Fibroblast of lung (primary cell): ENCODE measurements around the gene TERT.

ENCODE experiments used
- CTCF ChIP-seq, 2 donors: IDR thresholded peaks in 1 of 2; conservative IDR thresholded peaks in 1 of 2; 1 replicate in 1 of 2; 2 replicates in 1 of 2; pipeline ENCODE4 v1.5.1; 2011 to 2012; ENCODE audit warnings: low read length in 2 of 2, control low read depth in 1 of 2, inconsistent platforms in 1 of 2, low read depth in 1 of 2, mild to moderate bottlenecking in 1 of 2
- EZH2 ChIP-seq: IDR thresholded peaks from 2 replicates; pipeline ENCODE4 v1.5.1; 2012; ENCODE audit warnings: low read length, control low read depth, mild to moderate bottlenecking; ENCODE audit errors: missing control alignments

- TF ChIP-seq CTCF (conservative IDR thresholded peaks at IDR 0.05 in 1 of 2, IDR thresholded peaks at IDR 0.05 in 1 of 2; ENCODE audit: low read depth in 1 of 2, low read length in 2 of 2), result no peak
- TF ChIP-seq EZH2, result no peak
Measured at GRCh38 chr5:1330146-1330846, 35.4 kb upstream of the TERT start.
